Small intestine (tissue), 7 donors: ENCODE measurements around the gene TBXA2R. TPM values are rescaled to one million over a fixed set of nuclear protein-coding genes. Genes with fewer than 3 reads are reported as not detected.

Source experiments
- DNase-seq, 2 donors: peaks; one replicate each; pipeline versions ENCODE4 v3.0.0 to v3.0.0-alpha.2; 2013
- FAIRE-seq: peaks from 2 replicates; lab custom pipeline; 2012; peaks lifted over from hg19 to GRCh38; lab: Jason Lieb, UNC
- H3K27ac ChIP-seq, 3 donors: one replicate each; pipeline ENCODE4 v1.5.1; 2013; ENCODE audit warnings: low read length in 2 of 3, mild to moderate bottlenecking in 2 of 3, control low read depth in 1 of 3, inconsistent platforms in 1 of 3, low read depth in 1 of 3, moderate library complexity in 1 of 3
- H3K27me3 ChIP-seq, 3 donors: one replicate each; pipeline ENCODE4 v1.6.1; 2013; ENCODE audit warnings: low read length in 3 of 3, inconsistent platforms in 1 of 3; ENCODE audit not compliant: control insufficient read depth in 3 of 3, insufficient read depth in 3 of 3
- H3K36me3 ChIP-seq, 3 donors: one replicate each; pipeline ENCODE4 v1.6.1; 2013; ENCODE audit warnings: low read length in 3 of 3, inconsistent platforms in 1 of 3, low read depth in 1 of 3, mild to moderate bottlenecking in 1 of 3, moderate library complexity in 1 of 3; ENCODE audit not compliant: control insufficient read depth in 3 of 3, insufficient read depth in 2 of 3
- H3K4me1 ChIP-seq, 3 donors: one replicate each; pipeline ENCODE4 v1.6.1; 2013; ENCODE audit warnings: low read length in 2 of 3, inconsistent platforms in 1 of 3, low read depth in 1 of 3, mild to moderate bottlenecking in 1 of 3, moderate library complexity in 1 of 3; ENCODE audit not compliant: control insufficient read depth in 3 of 3, insufficient read depth in 2 of 3
- H3K4me3 ChIP-seq, 3 donors: one replicate each; pipeline ENCODE4 v1.5.1; 2013; ENCODE audit warnings: low read length in 3 of 3, control low read depth in 1 of 3, inconsistent platforms in 1 of 3, low read depth in 1 of 3, mild to moderate bottlenecking in 1 of 3, moderate library complexity in 1 of 3
- H3K9me3 ChIP-seq, 2 donors: one replicate each; pipeline ENCODE4 v1.6.1; 2013; ENCODE audit warnings: low read depth in 1 of 2, low read length in 1 of 2; ENCODE audit not compliant: control insufficient read depth in 2 of 2, insufficient read depth in 1 of 2
- WGBS, 3 donors: extraction: QIAGEN DNeasy Blood & Tissue Kit; methylation state at CpG; one replicate each; pipeline ENCODE4 v1.1.7; 2013; 5-methylcytosine and 5-hydroxymethylcytosine counted together
- polyA plus RNA-seq, 4 donors: library from polyadenylated mRNA; stranded (reverse) in 3 of 4; unstranded in 1 of 4; fragments of 200-250 nt in 3 of 4; fragments of 120-200 nt in 1 of 4; gene quantifications; one replicate each; pipeline versions ENCODE4 v1.2.1 to v1.2.3, GENCODE V29; 2013
- donor health status: healthy with polysubstance abuse.
- donor health status: control.
- donor health status: control.
- donor health status: Bipolar disorder and iron deficiency.
- donor health status: healthy.

Gene TBXA2R
- polyA plus RNA-seq, 4 donors = 1.2 to 2.1 TPM; not detected in 2

GRCh38 chr19:3547767-3548282 is 58.9 kb downstream of the TBXA2R start:
- H3K27ac ChIP-seq = no peak overlapping the region
- WGBS, 3 donors = 85 to 89% (median 89%) methylated on average over 26 to 36 of the region's 36 CpGs
- DNase-seq = no peak

GRCh38 chr19:3547301-3547731 is 59.4 kb downstream of the TBXA2R start:
- Histone ChIP-seq H3K27ac (no peak overlapping the region), H3K27me3 (no peaks in the 10 kb centered on the region), H3K9me3 (no peaks in the 10 kb centered on the region), H3K4me3 (no peak overlapping the region), H3K4me1 (no peaks in the 10 kb centered on the region), H3K36me3 (peaks cover 0 to 63% (median 5%) of the 10 kb centered on the region in 3 donors)
- FAIRE-seq = no peak
- no peak for DNase-seq
- 86 to 89% (median 88%) methylated on average over 14 to 15 of the region's 15 CpGs for WGBS, 3 donors

More at GRCh38 chr19:3547767-3548282, 58.9 kb downstream of the TBXA2R start:
- Histone ChIP-seq H3K4me1 (no peaks in the 10 kb centered on the region), H3K36me3 (peaks cover 0 to 61% (median 5%) of the 10 kb centered on the region in 3 donors), H3K27me3 (no peaks in the 10 kb centered on the region), H3K4me3 (no peak overlapping the region), H3K9me3 (no peaks in the 10 kb centered on the region)
- no peak for FAIRE-seq

- Histone ChIP-seq H3K36me3 (peaks cover 0 to 63% (median 5%) of the 10 kb centered on the region in 3 donors), H3K27ac (no peak overlapping the region), H3K4me3 (no peak overlapping the region), H3K27me3 (no peaks in the 10 kb centered on the region), H3K9me3 (no peaks in the 10 kb centered on the region), H3K4me1 (no peaks in the 10 kb centered on the region)
- FAIRE-seq (no peak), DNase-seq (no peak)
- 88 to 90% (median 90%) methylated on average over 20 to 23 of the region's 23 CpGs for whole genome bisulfite sequencing, 3 donors
These were observed 60.6 kb downstream of the TBXA2R start for GRCh38 chr19:3546119-3546518.

DNA sequence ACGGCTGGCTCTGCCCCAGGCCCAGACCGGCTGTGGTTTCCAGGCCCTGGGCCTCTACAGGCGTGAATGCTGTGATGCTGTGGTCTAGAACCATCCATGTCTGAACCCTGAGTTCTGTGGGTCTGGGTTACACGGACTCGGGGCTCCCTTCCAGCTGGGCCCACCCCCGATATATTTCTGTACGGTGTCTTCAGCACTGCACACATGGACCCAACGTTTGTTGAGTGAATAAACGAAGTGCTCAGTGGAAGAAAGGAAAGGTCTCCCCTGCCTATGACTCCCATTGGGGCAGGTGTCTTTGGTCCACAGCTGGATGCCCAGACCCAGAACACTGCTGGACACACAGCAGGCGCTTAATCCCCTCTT is 61.0 kb downstream of the TBXA2R start:
- FAIRE-seq (no peak), DNase-seq (no peak)
- H3K36me3 ChIP-seq = peaks cover 0 to 58% (median 5%) of the 10 kb centered on the region in 3 donors
- no peaks in the 10 kb centered on the region for H3K27me3 ChIP-seq
- no peak overlapping the region for H3K4me3 ChIP-seq
- H3K9me3 ChIP-seq = no peaks in the 10 kb centered on the region
- 69 to 77% (median 71%) methylated on average over 10 of the region's 10 CpGs for WGBS, 3 donors
- H3K4me1 ChIP-seq = no peaks in the 10 kb centered on the region
- H3K27ac ChIP-seq = no peak overlapping the region

DNA sequence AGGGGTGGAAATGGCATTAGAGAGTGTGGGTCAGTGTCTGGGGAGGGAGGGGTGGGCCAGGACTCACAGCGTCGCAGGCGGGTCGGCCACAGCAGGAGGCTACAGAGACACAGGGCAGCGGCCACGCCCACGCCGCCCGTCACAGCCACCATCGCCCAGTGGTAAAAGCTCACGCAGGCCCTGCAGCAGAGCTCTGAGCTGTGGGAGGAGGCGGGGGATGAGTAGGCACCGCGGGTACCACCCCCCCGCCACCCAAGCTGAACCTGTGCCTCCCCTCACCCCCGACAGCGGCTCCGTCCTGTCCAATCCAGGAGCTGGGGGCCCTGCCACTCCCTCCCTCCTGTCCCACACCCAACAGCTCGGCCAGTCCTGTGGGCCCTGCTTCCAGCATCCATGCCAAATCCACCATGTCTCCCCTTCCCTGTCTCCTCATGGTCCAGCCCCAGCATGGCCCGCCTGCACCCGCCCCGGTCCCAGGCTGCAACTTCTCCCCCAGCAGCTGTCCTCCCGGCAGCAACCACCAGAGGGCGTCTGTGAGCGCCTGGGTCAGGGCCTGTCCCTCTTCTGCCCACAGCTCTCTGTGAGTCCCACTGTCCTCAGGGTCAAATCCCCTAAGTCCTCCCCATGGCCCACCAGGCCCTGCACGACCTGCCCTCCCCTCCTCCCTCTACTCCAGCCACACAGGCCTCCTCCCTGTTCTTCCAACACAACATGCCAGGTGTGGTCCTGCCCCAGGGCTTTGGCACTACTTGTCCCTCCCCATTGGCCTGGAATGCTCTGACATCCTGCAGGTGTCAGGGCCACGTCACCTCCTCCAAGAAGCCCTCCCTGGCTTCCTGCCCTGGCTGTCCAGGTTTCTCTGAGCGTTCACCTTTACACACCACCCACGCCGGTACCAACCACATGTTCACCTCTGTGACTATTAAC is 61.7 kb downstream of the TBXA2R start:
- Histone ChIP-seq H3K27me3 (no peaks in the 10 kb centered on the region), H3K27ac (no peak overlapping the region), H3K36me3 (peaks cover 0 to 57% (median 5%) of the 10 kb centered on the region in 3 donors), H3K9me3 (no peaks in the 10 kb centered on the region), H3K4me1 (no peaks in the 10 kb centered on the region), H3K4me3 (no peak overlapping the region)
- DNase-seq = peak; percentile 60 to 62
- FAIRE-seq = no peak
- WGBS, 3 donors = 36 to 62% (median 56%) methylated on average over 20 to 30 of the region's 30 CpGs

Other genes starting within 250 kb of the TBXA2R start
- 10 to 100 TPM in 2 of 4 donors, 1 to 10 TPM in 2; 4.5 to 37.9 (median 8.2) TPM for gene NFIC, start 240.3 kb downstream of the TBXA2R start, polyA plus RNA-seq
- 1,000 to 10,000 TPM in 2 of 4 donors, 100 to 1,000 TPM in 2; 270 to 1,947 (median 1,286) TPM for gene SMIM24, start 126.3 kb downstream of the TBXA2R start, polyA plus RNA-seq
- gene SMIM44, start 123.4 kb downstream of the TBXA2R start, polyA plus RNA-seq = under 1 TPM in 2 of 4 donors, not detected in 2; 0.49 to 0.63 TPM
- 10 to 100 TPM in 2 of 4 donors, 1 to 10 TPM in 2; 5.4 to 18.4 (median 8.4) TPM for gene DOHH, start 106.2 kb downstream of the TBXA2R start, polyA plus RNA-seq
- gene FZR1, start 100.6 kb downstream of the TBXA2R start, polyA plus RNA-seq = 10 to 100 TPM; 29.5 to 39.0 (median 32.6) TPM
- 1 to 10 TPM in 2 of 4 donors, under 1 TPM in 1, not detected in 1; 0.73 to 3.3 (median 1.3) TPM for gene TEKTIP1, start 67.7 kb downstream of the TBXA2R start, polyA plus RNA-seq
- gene MFSD12, start 49.3 kb downstream of the TBXA2R start, polyA plus RNA-seq = 10 to 100 TPM; 10.3 to 52.4 (median 22.0) TPM
- gene HMG20B, start 33.9 kb downstream of the TBXA2R start, polyA plus RNA-seq = 10 to 100 TPM; 66.3 to 82.1 (median 72.5) TPM
- 1 to 10 TPM in 1 of 4 donors, under 1 TPM in 2, not detected in 1; 0.54 to 1.1 (median 0.62) TPM for gene GIPC3, start 21.4 kb downstream of the TBXA2R start, polyA plus RNA-seq
- 10 to 100 TPM; 11.9 to 16.9 (median 14.7) TPM for gene CACTIN, start 19.9 kb upstream of the TBXA2R start, polyA plus RNA-seq
- 10 to 100 TPM in 3 of 4 donors, 1 to 10 TPM in 1; 7.3 to 19.5 (median 13.5) TPM for gene PIP5K1C, start 93.6 kb upstream of the TBXA2R start, polyA plus RNA-seq
- gene TJP3, start 101.5 kb upstream of the TBXA2R start, polyA plus RNA-seq = 100 to 1,000 TPM in 2 of 4 donors, 10 to 100 TPM in 2; 74.5 to 385 (median 188) TPM
- 10 to 100 TPM; 13.1 to 20.8 (median 16.5) TPM for gene APBA3, start 154.8 kb upstream of the TBXA2R start, polyA plus RNA-seq
- gene MRPL54, start 155.8 kb upstream of the TBXA2R start, polyA plus RNA-seq = 100 to 1,000 TPM in 2 of 4 donors, 10 to 100 TPM in 2; 54.1 to 170 (median 125) TPM
- not detected for gene RAX2, start 165.4 kb upstream of the TBXA2R start, polyA plus RNA-seq
- gene MATK, start 179.5 kb upstream of the TBXA2R start, polyA plus RNA-seq = 10 to 100 TPM in 1 of 4 donors, 1 to 10 TPM in 3; 3.6 to 29.5 (median 6.5) TPM